GM20431 (cell line): ENCODE data around the gene TSPOAP1.

ENCODE experiments used
- in situ Hi-C: fragments of 300-500 bp; cut with MseI, MboI; formaldehyde crosslinking; loops from one replicate; pipeline ENCODE4 v1.15.0; 2020; ENCODE audit warnings: low sequenced_read_pairs; ENCODE audit not compliant: unreplicated experiment

Gene TSPOAP1

GRCh38 chr17:58363457-58364185 lies 35.0 kb upstream of the TSPOAP1 start:
- in situ Hi-C loops, result no loop called here

- in situ Hi-C loops, result no loop called here
Measured at GRCh38 chr17:58362368-58363014, 33.9 kb upstream of the TSPOAP1 start.

GRCh38 chr17:58360296-58361063 lies 31.9 kb upstream of the TSPOAP1 start:
- in situ Hi-C loops, result no loop called here

GRCh38 chr17:58358408-58359172 lies 30.0 kb upstream of the TSPOAP1 start:
- in situ Hi-C loops, result no loop called here

GRCh38 chr17:58357312-58358297 lies 29.0 kb upstream of the TSPOAP1 start:
- in situ Hi-C loops, result no loop called here

GRCh38 chr17:58356231-58356630 lies 27.6 kb upstream of the TSPOAP1 start:
- in situ Hi-C loops, result no loop called here

- in situ Hi-C loops, result no loop called here
Measured at GRCh38 chr17:58354541-58355216, 26.1 kb upstream of the TSPOAP1 start.

- in situ Hi-C loops, result no loop called here
Measured at GRCh38 chr17:58353389-58353825, 24.8 kb upstream of the TSPOAP1 start.

GRCh38 chr17:58352596-58353388 lies 24.2 kb upstream of the TSPOAP1 start:
- in situ Hi-C loops, result no loop called here

GRCh38 chr17:58351831-58352595 lies 23.4 kb upstream of the TSPOAP1 start, which contains the start of gene SUPT4H1:
SUPT4H1 (minus strand) TSS chr17:58352201; CDS start chr17:58352135, 66 bp downstream.
- in situ Hi-C loops, result no loop called here

- in situ Hi-C loops, result no loop called here
Measured at GRCh38 chr17:58351182-58351581, 22.6 kb upstream of the TSPOAP1 start.

- in situ Hi-C loops, result no loop called here
Measured at GRCh38 chr17:58348038-58348437, 19.4 kb upstream of the TSPOAP1 start.

GRCh38 chr17:58345500-58345899 lies 16.9 kb upstream of the TSPOAP1 start:
- in situ Hi-C loops, result no loop called here

- in situ Hi-C loops, result no loop called here
Measured at GRCh38 chr17:58344791-58345157, 16.2 kb upstream of the TSPOAP1 start.

- in situ Hi-C loops, result no loop called here
Measured at GRCh38 chr17:58344047-58344790, 15.6 kb upstream of the TSPOAP1 start.

GRCh38 chr17:58343131-58343530 lies 14.5 kb upstream of the TSPOAP1 start:
- in situ Hi-C loops, result no loop called here
